ES-I3 (cell line): ENCODE data around the gene RPS6KA2.
"Not testable (repeated sequence)": the region's sequence is repeated elsewhere in the genome, so short reads cannot be mapped to it uniquely, and the experiment has no call there.

Source experiments
- H3K36me3 ChIP-seq: 2 replicates; pipeline ENCODE4 v1.6.1; 2013; ENCODE audit warnings: mild to moderate bottlenecking, low read length, control low read depth, moderate library complexity; ENCODE audit not compliant: insufficient read depth
- H3K4me1 ChIP-seq: 2 replicates; pipeline ENCODE4 v1.6.1; 2013; ENCODE audit warnings: mild to moderate bottlenecking, control low read depth, low read length; ENCODE audit not compliant: insufficient read depth
- H3K9ac ChIP-seq: 2 replicates; pipeline ENCODE4 v1.6.1; 2013; ENCODE audit warnings: low read depth, mild to moderate bottlenecking, low read length, moderate library complexity
- H3K9me3 ChIP-seq: 2 replicates; pipeline ENCODE4 v1.6.1; 2013; ENCODE audit warnings: mild to moderate bottlenecking, low read length, moderate library complexity; ENCODE audit not compliant: control insufficient read depth, insufficient read depth

Gene RPS6KA2

GRCh38 chr6:166364456-166364855, 262.6 kb downstream of the RPS6KA2 start:
- Histone ChIP-seq H3K36me3 (no peaks in the 10 kb centered on the region), H3K9me3 (no peaks in the 10 kb centered on the region), H3K9ac (no peak overlapping the region), H3K4me1 (peaks cover 50% of the 10 kb centered on the region)

GRCh38 chr6:166362427-166362826, 264.6 kb downstream of the RPS6KA2 start:
- H3K9me3 ChIP-seq, H3K36me3 ChIP-seq, H3K9ac ChIP-seq: not testable (repeated sequence)
- H3K4me1 ChIP-seq: peaks cover 40% of the 10 kb centered on the region

- Histone ChIP-seq H3K4me1 (peaks cover 29% of the 10 kb centered on the region), H3K9me3 (no peaks in the 10 kb centered on the region), H3K9ac (no peak overlapping the region), H3K36me3 (no peaks in the 10 kb centered on the region)
These were observed 266.0 kb downstream of the RPS6KA2 start for GRCh38 chr6:166361077-166361429.

- Histone ChIP-seq H3K36me3 (no peaks in the 10 kb centered on the region), H3K4me1 (peaks cover 28% of the 10 kb centered on the region), H3K9me3 (no peaks in the 10 kb centered on the region), H3K9ac (no peak overlapping the region)
These were observed 266.6 kb downstream of the RPS6KA2 start for GRCh38 chr6:166360243-166361076.
